Mononuclear cell (primary cell): ENCODE data around the gene RWDD1. TPM values are rescaled to one million over a fixed set of nuclear protein-coding genes. Genes with fewer than 3 reads are reported as not detected.

Source experiments
- H3K27me3 ChIP-seq: 2 replicates; pipeline ENCODE4 v1.6.0; 2011; ENCODE audit warnings: low read length, control low read depth; ENCODE audit not compliant: insufficient read depth
- H3K4me1 ChIP-seq: 2 replicates; pipeline ENCODE4 v1.5.1; 2011; ENCODE audit warnings: mild to moderate bottlenecking, low read length, control low read depth; ENCODE audit not compliant: insufficient read depth
- H3K4me3 ChIP-seq: 2 replicates; pipeline ENCODE4 v1.5.1; 2011; ENCODE audit warnings: mild to moderate bottlenecking, low read length, moderate library complexity
- H3K9me3 ChIP-seq: 2 replicates; pipeline ENCODE4 v1.5.1; 2011; ENCODE audit warnings: low read depth, mild to moderate bottlenecking, control low read depth, low read length
- total RNA-seq: library from RNA; depleted of rRNA; stranded (reverse); fragments of >200 nt; gene quantifications from one replicate; pipeline ENCODE4 v1.2.3, GENCODE V29; 2012

The RWDD1 gene
- 61.0 TPM for total RNA-seq

GRCh38 chr6:116570856-116571682 lies at the start of gene RWDD1:
RWDD1 (plus strand) TSS chr6:116571504; CDS start chr6:116571583, 79 bp downstream.
- Histone ChIP-seq H3K4me3 (peak within 1 kb of the TSS; percentile 93), H3K9me3 (no peaks in the 10 kb centered on the region), H3K4me1 (peaks cover 39% of the 10 kb centered on the region), H3K27me3 (no peaks in the 10 kb centered on the region)

GRCh38 chr6:116522896-116523295 lies 48.4 kb upstream of the RWDD1 start:
- no peaks in the 10 kb centered on the region for H3K27me3 ChIP-seq
- no peaks in the 10 kb centered on the region for H3K4me1 ChIP-seq

GRCh38 chr6:116524236-116524635 lies 47.1 kb upstream of the RWDD1 start:
- Histone ChIP-seq H3K4me3 (no peak overlapping the region), H3K9me3 (no peaks in the 10 kb centered on the region), H3K4me1 (no peaks in the 10 kb centered on the region), H3K27me3 (no peaks in the 10 kb centered on the region)

More at GRCh38 chr6:116522896-116523295, 48.4 kb upstream of the RWDD1 start:
- no peak overlapping the region for H3K4me3 ChIP-seq
- no peaks in the 10 kb centered on the region for H3K9me3 ChIP-seq

GRCh38 chr6:116528133-116528532 lies 43.2 kb upstream of the RWDD1 start:
- Histone ChIP-seq H3K27me3 (no peaks in the 10 kb centered on the region), H3K9me3 (no peaks in the 10 kb centered on the region), H3K4me1 (no peaks in the 10 kb centered on the region), H3K4me3 (no peak overlapping the region)

- Histone ChIP-seq H3K9me3 (no peaks in the 10 kb centered on the region), H3K27me3 (no peaks in the 10 kb centered on the region), H3K4me1 (no peaks in the 10 kb centered on the region), H3K4me3 (no peak overlapping the region)
Observed at GRCh38 chr6:116528780-116529179, 42.5 kb upstream of the RWDD1 start.

- H3K9me3 ChIP-seq = no peaks in the 10 kb centered on the region
- no peaks in the 10 kb centered on the region for H3K4me1 ChIP-seq
- no peaks in the 10 kb centered on the region for H3K27me3 ChIP-seq
- no peak overlapping the region for H3K4me3 ChIP-seq
Observed at GRCh38 chr6:116529466-116530290, 41.6 kb upstream of the RWDD1 start.

- no peaks in the 10 kb centered on the region for H3K27me3 ChIP-seq
- no peaks in the 10 kb centered on the region for H3K9me3 ChIP-seq
- H3K4me3 ChIP-seq = no peak overlapping the region
- no peaks in the 10 kb centered on the region for H3K4me1 ChIP-seq
Observed at GRCh38 chr6:116530436-116530835, 40.9 kb upstream of the RWDD1 start.

GRCh38 chr6:116531675-116532570 lies 39.4 kb upstream of the RWDD1 start:
- no peaks in the 10 kb centered on the region for H3K9me3 ChIP-seq
- no peak overlapping the region for H3K4me3 ChIP-seq
- no peaks in the 10 kb centered on the region for H3K4me1 ChIP-seq
- H3K27me3 ChIP-seq = no peaks in the 10 kb centered on the region

GRCh38 chr6:116533233-116533957 lies 37.9 kb upstream of the RWDD1 start:
- Histone ChIP-seq H3K4me3 (no peak overlapping the region), H3K9me3 (no peaks in the 10 kb centered on the region), H3K27me3 (no peaks in the 10 kb centered on the region), H3K4me1 (no peaks in the 10 kb centered on the region)

GRCh38 chr6:116535109-116535508 lies 36.2 kb upstream of the RWDD1 start:
- no peaks in the 10 kb centered on the region for H3K27me3 ChIP-seq
- no peak overlapping the region for H3K4me3 ChIP-seq
- no peaks in the 10 kb centered on the region for H3K4me1 ChIP-seq
- no peaks in the 10 kb centered on the region for H3K9me3 ChIP-seq

GRCh38 chr6:116536216-116536621 lies 35.1 kb upstream of the RWDD1 start:
- Histone ChIP-seq H3K9me3 (no peaks in the 10 kb centered on the region), H3K4me3 (no peak overlapping the region), H3K27me3 (no peaks in the 10 kb centered on the region), H3K4me1 (no peaks in the 10 kb centered on the region)

- H3K4me1 ChIP-seq = no peaks in the 10 kb centered on the region
- H3K9me3 ChIP-seq = no peaks in the 10 kb centered on the region
- no peak overlapping the region for H3K4me3 ChIP-seq
Observed at GRCh38 chr6:116542426-116542825, 28.9 kb upstream of the RWDD1 start.

GRCh38 chr6:116543149-116543548 lies 28.2 kb upstream of the RWDD1 start:
- no peaks in the 10 kb centered on the region for H3K9me3 ChIP-seq
- peaks cover 6% of the 10 kb centered on the region for H3K27me3 ChIP-seq
- H3K4me3 ChIP-seq = no peak overlapping the region
- no peaks in the 10 kb centered on the region for H3K4me1 ChIP-seq

More at GRCh38 chr6:116542426-116542825, 28.9 kb upstream of the RWDD1 start:
- H3K27me3 ChIP-seq = peaks cover 6% of the 10 kb centered on the region

- peaks cover 6% of the 10 kb centered on the region for H3K27me3 ChIP-seq
- no peaks in the 10 kb centered on the region for H3K9me3 ChIP-seq
- no peak within 1 kb of the TSS for H3K4me3 ChIP-seq
- no peaks in the 10 kb centered on the region for H3K4me1 ChIP-seq
Observed at GRCh38 chr6:116545651-116546050, 25.7 kb upstream of the RWDD1 start, which contains the start of gene TRAPPC3L. TRAPPC3L (minus strand) TSS chr6:116545684; CDS start chr6:116545514, 170 bp downstream.
